HEK293 (cell line): ENCODE measurements around the gene SPOCK1.

Source experiments
- CTCF ChIA-PET: fragments of 350-600 bp; formaldehyde crosslinking; extraction: SDS; loops from one replicate; lab custom pipeline; 2021; ENCODE audit warnings: antibody characterized with exemption; lab: Yijun Ruan, JAX
- POLR2A ChIA-PET: fragments of 300-600 bp; formaldehyde crosslinking; extraction: SDS; loops from one replicate; lab custom pipeline; 2020; ENCODE audit warnings: antibody characterized with exemption, inconsistent platforms; lab: Yijun Ruan, JAX
- H3K27ac ChIP-seq: fragments of 200-500 bp; sonication (Bioruptor generic); 2 replicates; pipeline ENCODE4 v1.5.1; 2014; ENCODE audit warnings: low read depth, low read length, control low read depth, inconsistent platforms; ENCODE audit errors: extremely low read depth
- H3K36me3 ChIP-seq, 2 experiments: fragments of 200-500 bp in 1 of 2; sonication (Bioruptor generic) in 1 of 2; 1 replicate in 1 of 2; 2 replicates in 1 of 2; pipeline ENCODE4 v1.5.1; 2014 to 2017; ENCODE audit warnings: inconsistent platforms in 2 of 2, low read length in 2 of 2; ENCODE audit not compliant: control insufficient read depth in 2 of 2, insufficient read depth in 1 of 2
- H3K4me1 ChIP-seq: fragments of 200-500 bp; sonication (Bioruptor generic); 2 replicates; pipeline ENCODE4 v1.5.1; 2014; ENCODE audit warnings: mild to moderate bottlenecking, low read length, inconsistent platforms; ENCODE audit not compliant: control insufficient read depth, insufficient read depth
- H3K4me3 ChIP-seq: 2 replicates; pipeline ENCODE4 v1.5.1; 2011; ENCODE audit warnings: low read depth, mild to moderate bottlenecking, control low read depth, low read length, moderate library complexity
- H3K9me3 ChIP-seq: fragments of 200-500 bp; sonication (Bioruptor generic); 2 replicates; pipeline ENCODE4 v1.5.1; 2014; ENCODE audit warnings: low read depth, low read length, inconsistent platforms; ENCODE audit not compliant: control insufficient read depth, insufficient read depth
- INSM2 ChIP-seq: fragments of 450-650 bp; formaldehyde crosslinking; IDR thresholded peaks from 2 replicates; pipeline ENCODE4 v1.5.1; 2016; ENCODE audit warnings: missing biosample characterization, missing genetic modification characterization
- KLF8 ChIP-seq: fragments of 450-650 bp; formaldehyde crosslinking; IDR thresholded peaks from 2 replicates; pipeline ENCODE4 v1.5.1; 2016; ENCODE audit warnings: missing biosample characterization, missing genetic modification characterization
- OSR2 ChIP-seq: fragments of 450-650 bp; formaldehyde crosslinking; IDR thresholded peaks from 2 replicates; pipeline ENCODE4 v1.5.1; 2016; ENCODE audit warnings: missing biosample characterization, missing genetic modification characterization
- REPIN1 ChIP-seq: fragments of 450-650 bp; formaldehyde crosslinking; IDR thresholded peaks from 2 replicates; pipeline ENCODE4 v1.5.1; 2017; ENCODE audit warnings: missing biosample characterization, missing genetic modification characterization, low read depth
- WT1 ChIP-seq: fragments of 450-650 bp; formaldehyde crosslinking; IDR thresholded peaks from 2 replicates; pipeline ENCODE4 v1.5.1; 2016; ENCODE audit warnings: missing biosample characterization, missing genetic modification characterization
- ZFHX2 ChIP-seq: fragments of 450-650 bp; formaldehyde crosslinking; conservative IDR thresholded peaks from 2 replicates; pipeline ENCODE4 v1.5.1; 2016; ENCODE audit warnings: missing biosample characterization, missing genetic modification characterization
- ZFP3 ChIP-seq: fragments of 450-650 bp; formaldehyde crosslinking; IDR thresholded peaks from 2 replicates; pipeline ENCODE4 v1.5.1; 2016; ENCODE audit warnings: low read depth, missing biosample characterization, missing genetic modification characterization
- ZNF341 ChIP-seq: fragments of 450-650 bp; formaldehyde crosslinking; IDR thresholded peaks from 2 replicates; pipeline ENCODE4; 2016; ENCODE audit warnings: low read depth, missing biosample characterization, missing genetic modification characterization
- ZNF354C ChIP-seq: fragments of 450-650 bp; formaldehyde crosslinking; IDR thresholded peaks from 2 replicates; pipeline ENCODE4 v1.5.1; 2016; ENCODE audit warnings: missing biosample characterization, missing genetic modification characterization, low read depth, borderline replicate concordance
- ZNF362 ChIP-seq: fragments of 450-650 bp; formaldehyde crosslinking; IDR thresholded peaks from 2 replicates; pipeline ENCODE4 v1.5.1; 2016; ENCODE audit warnings: missing biosample characterization, missing genetic modification characterization
- ZNF416 ChIP-seq: fragments of 450-650 bp; formaldehyde crosslinking; IDR thresholded peaks from 2 replicates; pipeline ENCODE4 v1.5.1; 2016; ENCODE audit warnings: missing biosample characterization, missing genetic modification characterization
- ZNF521 ChIP-seq: fragments of 450-650 bp; formaldehyde crosslinking; IDR thresholded peaks from 2 replicates; pipeline ENCODE4 v1.5.1; 2017; ENCODE audit warnings: missing biosample characterization, mild to moderate bottlenecking, missing genetic modification characterization
- ZNF580 ChIP-seq: fragments of 450-650 bp; formaldehyde crosslinking; IDR thresholded peaks from 2 replicates; pipeline ENCODE4 v1.5.1; 2016; ENCODE audit warnings: missing biosample characterization, missing genetic modification characterization
- ZNF768 ChIP-seq: fragments of 450-650 bp; formaldehyde crosslinking; IDR thresholded peaks from 2 replicates; pipeline ENCODE4 v1.5.1; 2018; ENCODE audit warnings: missing biosample characterization, mild to moderate bottlenecking, missing genetic modification characterization
- ZNF776 ChIP-seq: fragments of 450-650 bp; formaldehyde crosslinking; IDR thresholded peaks from 2 replicates; pipeline ENCODE4 v1.5.0; 2017; ENCODE audit warnings: missing biosample characterization, missing genetic modification characterization, borderline replicate concordance
- ZNF837 ChIP-seq: fragments of 450-650 bp; formaldehyde crosslinking; IDR thresholded peaks from 2 replicates; pipeline ENCODE4 v1.5.1; 2016; ENCODE audit warnings: missing biosample characterization, missing genetic modification characterization
- ZNF843 ChIP-seq: fragments of 450-650 bp; formaldehyde crosslinking; IDR thresholded peaks from 2 replicates; pipeline ENCODE4 v1.5.1; 2016; ENCODE audit warnings: missing biosample characterization, missing genetic modification characterization
- ZSCAN5A ChIP-seq: fragments of 450-650 bp; formaldehyde crosslinking; IDR thresholded peaks from 2 replicates; pipeline ENCODE4 v1.5.1; 2016; ENCODE audit warnings: missing biosample characterization, missing genetic modification characterization

SPOCK1 gene

GRCh38 chr5:137142764-137143605 lies 356.1 kb downstream of the SPOCK1 start:
- peak; percentile 45; the same call in 1 of the 2 replicates for TF ChIP-seq ZFHX2 (tag by site-specific recombination)
- no peak for TF ChIP-seq ZFP3 (tag by site-specific recombination)
- Histone ChIP-seq H3K4me3 (no peak overlapping the region), H3K36me3 (no peaks in the 10 kb centered on the region), H3K27ac (no peak overlapping the region), H3K9me3 (no peaks in the 10 kb centered on the region), H3K4me1 (peaks cover 6% of the 10 kb centered on the region)
- POLR2A ChIA-PET = no interaction called here
- CTCF ChIA-PET = interaction anchor here (0.7 kb wide), 1 partner anchor 354 kb away, joined by 3 read pairs; no protein-coding TSS in a partner anchor

GRCh38 chr5:137142346-137142745 lies 356.8 kb downstream of the SPOCK1 start:
- no peak for TF ChIP-seq ZNF362
- TF ChIP-seq REPIN1 = no peak
- peak; percentile 23; the same call in 1 of the 2 replicates for TF ChIP-seq OSR2 (tag by site-specific recombination)
- TF ChIP-seq ZNF776 (tag by site-specific recombination) = no peak
- no peak for TF ChIP-seq ZNF580 (tag by site-specific recombination)
- TF ChIP-seq KLF8 (tag by site-specific recombination) = no peak
- CTCF ChIA-PET = no interaction called here
- Histone ChIP-seq H3K27ac (no peak overlapping the region), H3K36me3 (no peaks in the 10 kb centered on the region), H3K4me3 (no peak overlapping the region), H3K9me3 (no peaks in the 10 kb centered on the region), H3K4me1 (peaks cover 4% of the 10 kb centered on the region; the same call in 1 of the 2 replicates)
- POLR2A ChIA-PET = no interaction called here

- H3K36me3 ChIP-seq = no peaks in the 10 kb centered on the region
- H3K9me3 ChIP-seq = no peaks in the 10 kb centered on the region
- H3K4me1 ChIP-seq = peaks cover 3% of the 10 kb centered on the region; the same call in 1 of the 2 replicates
- no peak overlapping the region for H3K4me3 ChIP-seq
- POLR2A ChIA-PET = no interaction called here
- H3K27ac ChIP-seq = no peak overlapping the region
- TF ChIP-seq INSM2 (no peak), WT1 (tag by site-specific recombination) (0 out of 2 replicates have a peak, but pooled peaks have one; percentile 30)
- TF ChIP-seq, all 188 proteins: peak for 1
- CTCF ChIA-PET = interaction anchor here (0.7 kb wide), 1 partner anchor 25 kb away, joined by 3 read pairs; no protein-coding TSS in a partner anchor
Measured at GRCh38 chr5:137141779-137142178, 357.3 kb downstream of the SPOCK1 start.

GRCh38 chr5:137136991-137137632 lies 362.0 kb downstream of the SPOCK1 start:
- H3K4me1 ChIP-seq = no peaks in the 10 kb centered on the region
- TF ChIP-seq ZSCAN5A (tag by site-specific recombination) (no peak), ZNF416 (tag by site-specific recombination) (no peak), ZNF341 (tag by site-specific recombination) (no peak), ZNF768 (no peak), ZNF776 (tag by site-specific recombination) (no peak), ZNF521 (tag by site-specific recombination) (no peak), ZNF354C (tag by site-specific recombination) (no peak), ZNF837 (tag by site-specific recombination) (no peak), ZNF843 (no peak)
- TF ChIP-seq, all 188 proteins: peak for 0
- Histone ChIP-seq H3K9me3 (no peaks in the 10 kb centered on the region), H3K27ac (no peak overlapping the region), H3K4me3 (no peak overlapping the region), H3K36me3 (no peaks in the 10 kb centered on the region)
- ChIA-PET POLR2A (no interaction called here), CTCF (interaction anchor here (0.5 kb wide), 1 partner anchor 497 kb away, joined by 3 read pairs; no protein-coding TSS in a partner anchor)
